HS-27A (cell line): ENCODE measurements around the gene SVBP.
"Not testable (repeated sequence)": the region's sequence is repeated elsewhere in the genome, so short reads cannot be mapped to it uniquely, and the experiment has no call there.

Experiments
- DNase-seq: peaks from one replicate; pipeline ENCODE4 v3.0.0-alpha.2; 2012; ENCODE audit warnings: low read depth, missing footprints

The SVBP gene

GRCh38 chr1:42841440-42842147 lies 24.4 kb upstream of the SVBP start:
- DNase-seq, result no peak

- DNase-seq, result no peak
Observed at GRCh38 chr1:42841010-42841409, 23.8 kb upstream of the SVBP start.

DNA sequence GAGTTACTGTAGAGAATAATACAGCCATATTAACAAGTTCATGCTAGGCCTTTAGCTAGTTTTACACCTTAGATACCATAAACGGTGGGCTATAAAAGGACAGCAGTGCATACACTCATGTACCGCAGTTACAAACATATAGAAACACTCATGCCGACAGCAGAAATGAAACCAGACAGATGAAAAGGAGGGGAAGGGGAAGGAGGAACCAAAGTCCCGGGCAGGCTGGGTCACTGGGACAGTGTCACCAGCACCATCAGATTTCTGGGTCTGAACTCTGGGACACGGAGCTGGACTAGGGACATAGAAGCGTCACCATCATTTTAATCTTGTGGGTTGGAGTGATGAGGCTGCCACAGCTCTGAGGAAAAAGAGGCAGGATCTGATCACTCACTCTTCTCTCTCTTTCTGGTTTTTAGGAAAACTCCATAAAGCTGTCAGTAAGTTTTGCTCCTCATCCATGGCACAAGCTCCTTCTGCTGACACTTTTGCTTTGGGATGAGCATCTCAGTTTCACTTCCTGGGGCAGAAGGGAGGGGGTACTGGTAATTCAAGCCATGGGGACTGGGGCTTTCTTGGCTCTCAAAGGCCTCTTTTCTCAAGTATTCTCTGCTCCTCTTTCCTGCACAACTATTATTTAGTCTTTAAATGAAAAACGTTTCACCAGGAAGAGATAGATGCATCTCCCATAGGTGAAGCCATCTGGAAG lies 21.4 kb upstream of the SVBP start:
- DNase-seq, result no peak

GRCh38 chr1:42837709-42838108 lies 20.5 kb upstream of the SVBP start:
- no peak for DNase-seq

- no peak for DNase-seq
Observed at GRCh38 chr1:42835422-42835821, 18.2 kb upstream of the SVBP start.

DNA sequence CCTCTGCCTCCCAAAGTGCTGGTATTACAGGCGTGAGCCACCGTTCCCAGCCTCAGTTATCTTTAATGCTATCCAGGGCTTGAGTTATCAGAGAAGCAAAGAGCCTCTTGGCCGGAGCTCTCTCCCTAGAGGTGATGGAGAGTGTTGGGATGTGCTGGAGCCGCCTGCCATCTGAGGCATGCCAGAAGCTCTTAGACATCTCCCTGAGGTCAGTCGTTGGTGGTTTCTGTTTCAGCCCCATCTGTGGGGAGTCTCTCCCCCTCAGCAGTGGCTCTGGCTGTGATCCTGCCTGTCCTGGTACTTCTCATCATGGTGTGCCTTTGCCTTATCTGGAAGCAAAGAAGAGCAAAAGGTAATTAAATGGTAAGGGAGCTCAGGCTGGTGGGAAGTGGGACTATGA lies 17.6 kb upstream of the SVBP start:
- no peak for DNase-seq

- DNase-seq, result no peak
Observed at GRCh38 chr1:42833981-42834380, 16.8 kb upstream of the SVBP start.

DNA sequence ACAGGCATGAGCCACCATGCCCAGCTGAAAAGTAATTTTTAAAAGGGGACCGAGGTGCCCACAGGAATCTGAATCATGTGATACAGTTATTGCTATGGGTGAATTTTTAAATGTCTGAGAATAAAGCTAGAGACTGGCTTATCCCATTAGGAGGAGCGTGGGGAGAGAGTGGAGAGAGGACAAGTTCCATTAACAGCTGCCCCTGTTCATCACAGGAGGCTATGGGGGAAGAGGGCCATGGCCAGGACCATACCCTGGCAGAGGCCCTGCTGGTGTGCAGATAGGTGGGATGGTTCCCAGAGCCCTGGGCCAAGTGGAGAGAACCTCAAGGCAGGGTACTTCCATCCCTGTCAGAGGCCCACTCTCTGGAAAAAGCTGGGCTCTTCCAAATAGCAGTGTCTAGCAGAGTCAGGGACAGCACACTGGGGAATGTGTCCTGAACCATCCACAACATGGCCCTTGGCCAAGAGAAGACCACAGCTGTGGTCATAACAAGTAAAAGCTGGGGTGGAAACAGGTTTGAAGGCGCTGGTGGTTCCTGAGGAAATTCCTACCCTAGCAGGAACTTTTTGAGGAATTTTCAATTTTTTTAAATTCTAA lies 15.5 kb upstream of the SVBP start:
- no peak for DNase-seq

DNA sequence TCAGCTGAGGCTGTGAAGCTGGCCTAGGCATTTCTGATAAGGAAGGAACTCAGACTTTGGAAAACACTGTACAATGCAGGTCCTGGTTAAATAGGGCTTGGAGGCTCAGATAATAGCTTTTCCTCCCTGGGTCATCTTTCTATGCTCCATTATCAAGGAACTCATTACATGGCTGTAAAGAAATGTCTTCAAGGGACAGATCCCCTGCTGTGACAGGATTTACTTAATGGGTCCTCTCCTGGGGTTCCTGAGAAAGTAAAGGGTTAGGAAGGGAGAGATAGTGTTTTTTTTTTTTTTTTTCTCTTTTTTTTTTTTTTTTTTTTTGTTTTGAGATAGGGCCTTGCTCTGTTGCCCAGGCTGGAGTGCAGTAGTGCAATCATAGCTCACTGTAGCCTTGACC lies 14.1 kb upstream of the SVBP start:
- no peak for DNase-seq

- no peak for DNase-seq
Observed at GRCh38 chr1:42830631-42831030, 13.4 kb upstream of the SVBP start.

DNA sequence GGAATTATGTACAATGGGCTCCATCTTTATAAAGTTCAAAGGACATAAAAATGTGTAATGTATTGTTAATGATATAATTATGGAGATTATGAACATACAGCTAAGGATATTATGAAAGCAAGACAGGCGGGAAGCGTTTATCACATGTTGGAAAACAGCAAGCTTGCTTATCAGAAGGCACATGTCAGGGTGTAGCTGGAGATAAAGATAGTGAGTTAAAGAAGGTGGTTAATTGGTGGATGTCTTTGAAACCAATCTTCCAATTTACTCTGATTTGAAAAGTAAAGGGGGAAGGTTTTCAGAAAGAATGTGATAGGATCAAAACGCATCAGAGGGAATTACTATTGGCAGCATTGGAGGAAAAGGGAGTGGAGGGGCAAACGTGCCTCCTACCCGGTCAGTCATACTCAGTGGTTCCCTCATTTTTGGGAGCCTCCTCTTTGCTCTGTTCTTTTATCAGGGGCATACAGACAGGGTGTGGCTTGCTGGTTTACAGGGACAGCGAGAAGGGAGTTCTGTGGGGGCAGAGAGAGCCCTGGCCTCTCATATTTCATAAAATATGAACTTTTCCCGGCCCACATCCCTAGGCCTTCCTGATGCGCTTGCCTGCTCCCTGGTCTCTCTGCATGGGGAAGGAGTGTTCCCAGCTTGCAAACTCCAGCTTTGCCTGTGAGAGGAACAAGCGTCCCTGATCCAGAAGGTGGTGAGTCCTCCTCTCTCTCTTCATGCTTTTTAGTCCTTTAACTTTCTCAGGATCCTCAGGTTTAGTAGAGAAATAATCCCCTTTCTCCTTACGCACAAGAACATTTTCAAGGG lies 8.0 kb upstream of the SVBP start:
- DNase-seq, result no peak

DNA sequence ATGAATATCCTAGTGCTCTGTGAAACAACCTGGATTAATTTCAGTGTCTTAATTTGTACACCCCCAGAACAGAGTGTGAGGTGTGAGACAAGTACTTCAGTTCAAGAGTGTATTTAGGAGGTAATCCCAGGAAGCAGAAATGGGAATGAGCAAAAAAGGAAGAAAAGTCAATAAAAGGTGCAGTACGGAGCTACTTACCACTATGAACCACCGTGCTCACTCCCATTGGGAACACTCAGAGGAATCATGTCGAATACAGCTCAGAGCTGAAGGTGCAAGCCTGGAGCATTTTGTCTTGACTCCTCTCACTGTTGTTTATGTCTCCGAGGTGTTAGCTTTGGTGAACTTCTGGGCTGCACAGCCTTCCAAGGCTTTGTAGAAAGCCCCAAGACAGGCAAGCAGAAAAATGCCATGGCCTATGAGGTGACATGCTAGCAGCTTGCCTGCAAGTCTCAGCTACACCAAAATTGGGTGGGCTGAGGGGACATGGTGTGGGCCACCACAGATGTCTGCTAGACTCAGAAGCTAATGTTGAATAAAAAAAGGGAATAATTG lies 7.4 kb upstream of the SVBP start:
- no peak for DNase-seq

- no peak for DNase-seq
Observed at GRCh38 chr1:42822800-42823392, 5.7 kb upstream of the SVBP start.

DNA sequence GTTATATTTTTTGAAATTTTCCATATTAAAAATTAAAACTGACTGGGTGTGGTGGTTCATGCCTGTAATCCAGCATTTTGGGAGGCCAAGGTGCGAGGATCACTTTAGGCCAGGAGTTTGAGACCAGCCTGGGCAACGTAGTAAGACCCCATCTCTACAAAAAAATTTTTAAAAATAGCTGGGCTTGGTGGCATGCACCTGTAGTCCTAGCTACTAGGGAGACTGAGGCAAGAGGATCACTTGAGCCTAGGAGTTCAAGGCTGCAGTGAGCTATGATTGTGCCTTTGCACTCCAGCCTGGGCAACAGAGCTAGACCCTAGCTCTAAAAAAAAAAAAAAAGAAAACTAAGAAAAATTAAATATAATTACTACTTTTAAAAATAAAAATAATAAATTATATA lies 4.5 kb upstream of the SVBP start:
- DNase-seq, result no peak

DNA sequence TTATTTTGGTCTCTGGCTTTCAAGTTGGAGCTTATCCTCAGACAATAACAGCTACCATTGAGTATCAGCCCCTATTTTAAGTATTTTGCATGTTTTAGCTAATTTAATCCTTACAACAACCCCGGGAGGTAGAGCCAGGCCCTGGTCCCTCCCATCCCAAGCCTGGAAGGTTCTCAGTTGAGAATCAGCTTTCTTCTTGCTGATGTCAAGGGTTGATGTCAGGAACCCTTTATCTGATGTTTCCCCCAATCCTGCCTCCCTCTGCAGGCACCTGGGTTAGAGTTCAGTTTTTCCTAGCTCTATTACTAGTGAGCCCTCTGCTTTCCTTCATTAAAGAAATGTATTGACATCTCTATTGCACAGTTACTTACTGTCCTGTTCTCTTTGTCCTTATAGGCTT lies 3.6 kb upstream of the SVBP start:
- no peak for DNase-seq

DNA sequence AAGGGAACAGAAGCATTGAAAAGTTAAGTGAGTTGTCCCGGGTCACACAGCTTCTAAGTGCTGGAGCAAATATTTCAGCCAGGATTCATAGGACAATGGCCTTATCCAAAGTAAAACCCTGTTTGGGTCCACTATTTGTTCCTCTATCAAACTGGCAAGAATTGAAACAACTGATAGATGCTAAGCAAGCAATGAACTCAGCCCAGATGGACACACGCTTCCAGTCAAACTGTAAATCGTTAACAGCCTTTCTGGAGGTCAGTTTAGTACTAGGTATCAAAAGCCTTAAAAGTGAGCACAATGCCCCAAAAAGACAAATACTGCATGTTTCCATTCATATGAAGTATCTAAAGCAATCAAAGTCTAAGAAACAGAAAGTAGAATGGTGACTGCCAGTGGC lies 779 bp upstream of the SVBP start:
- DNase-seq, result no peak

DNA sequence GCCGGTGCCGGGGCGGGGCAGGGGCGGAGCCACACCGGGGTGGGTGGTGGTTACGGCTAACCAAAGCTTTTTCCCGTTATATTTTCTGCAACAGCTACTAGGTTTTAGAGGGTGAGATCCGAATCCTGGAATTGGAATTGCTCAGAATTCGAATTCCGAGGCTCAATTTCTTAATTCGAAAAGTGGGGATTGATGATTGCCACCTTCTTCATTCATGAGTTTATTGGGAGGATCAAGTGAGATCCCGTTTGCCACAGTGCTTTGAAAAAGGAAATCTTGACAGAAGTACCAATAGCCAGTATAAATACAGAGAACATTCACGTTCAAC lies 207 bp upstream of the SVBP start:
- DNase-seq, result no peak

DNA sequence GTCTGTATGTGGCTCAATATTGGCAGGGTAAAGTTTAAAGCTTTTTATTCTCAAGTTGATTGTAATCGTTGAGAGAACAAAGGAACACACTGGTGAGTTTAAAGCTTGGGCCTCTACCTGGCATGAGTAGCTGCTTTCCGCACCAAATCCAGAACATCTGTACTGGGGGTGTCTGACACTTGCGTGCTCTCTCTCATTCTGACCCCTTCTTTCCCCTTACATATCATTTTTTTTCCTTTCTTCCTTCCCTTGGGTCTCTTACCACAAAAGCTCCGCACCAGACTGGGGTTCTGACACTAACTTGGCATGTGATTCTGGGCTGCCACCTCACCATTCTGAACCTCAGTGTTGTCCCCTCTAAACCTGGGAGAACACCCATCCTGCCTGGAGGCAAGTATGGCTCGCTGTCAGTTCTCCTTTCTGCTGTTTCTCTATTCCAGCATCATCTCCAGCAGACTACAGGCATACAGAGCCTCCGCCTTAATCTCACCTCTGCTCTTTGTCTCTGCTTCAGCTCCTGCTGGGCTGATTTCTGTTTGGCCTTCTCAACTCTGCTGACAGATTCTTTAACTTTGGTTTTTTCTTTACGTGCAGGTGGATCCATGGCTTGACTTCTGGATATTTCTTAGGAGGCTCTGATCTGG lies 1.1 kb downstream of the SVBP start:
- DNase-seq, result no peak

DNA sequence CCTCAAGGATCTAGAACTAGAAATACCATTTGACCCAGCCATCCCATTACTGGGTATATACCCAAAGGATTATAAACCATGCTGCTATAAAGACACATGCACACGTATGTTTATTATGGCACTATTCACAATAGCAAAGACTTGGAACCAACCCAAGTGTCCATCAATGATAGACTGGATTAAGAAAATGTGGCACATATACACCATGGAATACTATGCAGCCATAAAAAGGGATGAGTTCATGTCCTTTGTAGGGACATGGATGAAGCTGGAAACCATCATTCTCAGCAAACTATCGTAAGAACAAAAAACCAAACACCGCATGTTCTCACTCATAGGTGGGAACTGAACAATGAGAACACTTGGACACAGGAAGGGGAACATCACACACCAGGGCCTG lies 2.4 kb downstream of the SVBP start:
- DNase-seq, result not testable (repeated sequence)

DNA sequence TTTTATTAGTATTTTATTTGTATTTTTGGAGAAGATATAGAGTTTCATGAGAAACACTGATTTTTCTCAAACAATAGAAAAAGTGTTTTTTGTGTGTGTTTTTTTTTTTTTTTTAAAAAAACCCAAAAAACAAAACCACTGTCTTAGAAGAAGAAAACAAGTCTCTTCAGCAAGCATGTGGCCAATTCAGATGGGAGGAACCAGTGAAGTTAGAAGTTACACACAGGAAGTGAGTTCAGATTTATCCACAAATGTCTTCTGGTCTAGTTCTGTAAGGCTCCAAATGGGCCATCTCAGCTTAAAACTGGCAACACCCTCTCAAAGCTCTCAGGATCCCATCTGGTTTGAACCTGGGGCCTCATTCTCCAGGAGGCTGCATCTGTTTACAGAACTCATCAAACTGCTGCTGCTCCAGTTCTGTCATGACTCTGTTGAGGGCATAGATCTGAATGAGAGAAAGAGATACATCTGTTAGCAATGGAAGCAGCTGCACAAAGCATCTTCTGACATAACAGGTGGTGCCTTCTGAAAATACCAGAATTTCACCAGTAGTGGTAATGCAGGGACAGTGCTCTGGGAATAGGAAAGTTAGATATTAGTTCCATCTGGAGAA lies 10.0 kb downstream of the SVBP start:
- DNase-seq, result no peak

DNA sequence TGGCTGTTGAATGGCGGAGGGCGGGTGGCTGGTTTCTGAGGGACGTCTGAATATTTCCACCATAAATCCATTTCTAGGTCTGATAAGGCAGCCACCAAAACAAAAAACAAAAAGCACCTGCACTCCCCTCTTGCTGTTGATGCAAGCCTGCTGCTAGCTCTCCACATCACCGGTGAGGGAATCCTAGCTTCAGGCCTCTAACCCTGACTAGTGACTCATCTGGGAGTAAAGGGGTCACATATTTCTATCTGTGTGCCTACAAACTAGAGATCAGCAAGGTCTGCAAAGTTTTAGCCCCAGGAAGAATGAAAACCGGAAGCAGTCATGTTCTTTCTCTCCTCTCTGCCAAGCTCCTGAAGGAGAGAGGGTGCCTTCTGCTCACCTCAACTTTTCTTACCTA lies 10.6 kb downstream of the SVBP start:
- DNase-seq, result no peak
